ENCODE results near the gene DMRTA1.
"Not testable (repeated sequence)": the region's sequence is repeated elsewhere in the genome, so short reads cannot be mapped to it uniquely, and the experiment has no call there.

DMRTA1 gene

DNA sequence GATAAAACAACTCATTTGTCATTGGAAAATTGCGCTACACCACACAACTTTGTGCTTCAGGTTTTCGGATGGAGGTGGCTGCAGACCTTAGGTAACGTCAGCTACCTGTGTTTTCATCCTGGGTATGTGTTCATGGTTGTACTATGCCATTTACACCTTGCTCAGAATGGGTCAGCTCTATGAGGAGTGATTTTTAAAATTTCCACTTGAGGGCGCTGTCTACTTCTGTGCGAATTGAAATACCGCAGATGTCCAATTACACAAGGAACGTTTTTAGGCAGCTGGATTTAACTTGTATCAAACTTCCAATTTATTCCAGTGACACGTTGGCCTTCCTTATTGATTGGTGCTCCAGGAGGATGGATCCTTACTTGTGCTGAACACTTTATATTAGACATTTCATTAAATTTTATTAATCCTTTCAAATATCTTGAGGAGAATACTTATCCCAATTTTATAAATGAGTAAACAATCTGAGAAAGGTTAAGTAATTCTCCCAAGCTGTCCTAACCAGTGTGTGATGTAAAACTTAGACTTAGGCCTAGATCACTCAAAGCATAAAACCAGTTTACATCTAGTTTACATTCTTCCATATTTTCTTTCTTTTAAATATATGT, 23.4 kb downstream of the DMRTA1 start:
- no peaks in the 10 kb centered on the region for H3K4me1 ChIP-seq (ENCODE audit: insufficient read depth, low read length, poor library complexity, severe bottlenecking)
- no peak overlapping the region for H3K4me3 ChIP-seq (ENCODE audit: low read length, poor library complexity, severe bottlenecking)
- no peak overlapping the region for H3K4me2 ChIP-seq (ENCODE audit: low read depth, low read length, poor library complexity, severe bottlenecking)
- no peaks in the 10 kb centered on the region for H3F3A ChIP-seq (ENCODE audit: low read depth)
- no peak overlapping the region for H3K9ac ChIP-seq (ENCODE audit: low read depth, low read length, poor library complexity, severe bottlenecking)
- no peaks in the 10 kb centered on the region for H3K9me2 ChIP-seq (replicated peaks; ENCODE audit: low read depth, low read length)
- no peaks in the 10 kb centered on the region for H3K36me3 ChIP-seq (ENCODE audit: insufficient read depth, low read length)
- no peak overlapping the region for H2AFZ ChIP-seq (ENCODE audit: low read length)
- H4K20me1 ChIP-seq (ENCODE audit: insufficient read depth, low read length, poor library complexity, severe bottlenecking) = no peaks in the 10 kb centered on the region
- TF ChIP-seq, protein P1, sequence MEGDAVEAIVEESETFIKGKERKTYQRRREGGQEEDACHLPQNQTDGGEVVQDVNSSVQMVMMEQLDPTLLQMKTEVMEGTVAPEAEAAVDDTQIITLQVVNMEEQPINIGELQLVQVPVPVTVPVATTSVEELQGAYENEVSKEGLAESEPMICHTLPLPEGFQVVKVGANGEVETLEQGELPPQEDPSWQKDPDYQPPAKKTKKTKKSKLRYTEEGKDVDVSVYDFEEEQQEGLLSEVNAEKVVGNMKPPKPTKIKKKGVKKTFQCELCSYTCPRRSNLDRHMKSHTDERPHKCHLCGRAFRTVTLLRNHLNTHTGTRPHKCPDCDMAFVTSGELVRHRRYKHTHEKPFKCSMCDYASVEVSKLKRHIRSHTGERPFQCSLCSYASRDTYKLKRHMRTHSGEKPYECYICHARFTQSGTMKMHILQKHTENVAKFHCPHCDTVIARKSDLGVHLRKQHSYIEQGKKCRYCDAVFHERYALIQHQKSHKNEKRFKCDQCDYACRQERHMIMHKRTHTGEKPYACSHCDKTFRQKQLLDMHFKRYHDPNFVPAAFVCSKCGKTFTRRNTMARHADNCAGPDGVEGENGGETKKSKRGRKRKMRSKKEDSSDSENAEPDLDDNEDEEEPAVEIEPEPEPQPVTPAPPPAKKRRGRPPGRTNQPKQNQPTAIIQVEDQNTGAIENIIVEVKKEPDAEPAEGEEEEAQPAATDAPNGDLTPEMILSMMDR (conservative IDR thresholded peaks at IDR 0.05; ENCODE audit: low read length) = peak; percentile 67
- TF ChIP-seq EZH2phosphoT487 (IDR thresholded peaks at IDR 0.05; ENCODE audit: borderline replicate concordance) = no peak
- no peaks in the 10 kb centered on the region for H3K27me3 ChIP-seq (ENCODE audit: insufficient read depth, low read length, poor library complexity, severe bottlenecking)
- H3K9me3 ChIP-seq (ENCODE audit: insufficient read depth, low read depth, low read length) = no peaks in the 10 kb centered on the region
- no peaks in the 10 kb centered on the region for H3K79me2 ChIP-seq (ENCODE audit: insufficient read depth, low read length)

- no peaks in the 10 kb centered on the region for H3K36me3 ChIP-seq (ENCODE audit: insufficient read depth, low read length)
- TF ChIP-seq EZH2phosphoT487 (IDR thresholded peaks at IDR 0.05; ENCODE audit: borderline replicate concordance) = no peak
- TF ChIP-seq, protein P1 (conservative IDR thresholded peaks at IDR 0.05; ENCODE audit: low read length) = no peak
- no peak overlapping the region for H2AFZ ChIP-seq (ENCODE audit: low read length)
These were observed 34.9 kb downstream of the DMRTA1 start for GRCh38 chr9:22481566-22481965.

GRCh38 chr9:22483528-22484070, 37.0 kb downstream of the DMRTA1 start:
- Histone ChIP-seq H3K4me3 (ENCODE audit: low read length, poor library complexity, severe bottlenecking) (no peak overlapping the region), H3K27me3 (ENCODE audit: insufficient read depth, low read length, poor library complexity, severe bottlenecking) (no peaks in the 10 kb centered on the region), H3K79me2 (ENCODE audit: insufficient read depth, low read length) (no peaks in the 10 kb centered on the region), H3K4me1 (ENCODE audit: insufficient read depth, low read length, poor library complexity, severe bottlenecking) (no peaks in the 10 kb centered on the region), H2AFZ (ENCODE audit: low read length) (no peak overlapping the region), H3K9me3 (ENCODE audit: insufficient read depth, low read depth, low read length) (no peaks in the 10 kb centered on the region), H3K36me3 (ENCODE audit: insufficient read depth, low read length) (no peaks in the 10 kb centered on the region), H3K9ac (ENCODE audit: low read depth, low read length, poor library complexity, severe bottlenecking) (no peak overlapping the region), H3F3A (ENCODE audit: low read depth) (no peaks in the 10 kb centered on the region), H3K9me2 (replicated peaks; ENCODE audit: low read depth, low read length) (no peaks in the 10 kb centered on the region), H3K4me2 (ENCODE audit: low read depth, low read length, poor library complexity, severe bottlenecking) (no peak overlapping the region), H4K20me1 (ENCODE audit: insufficient read depth, low read length, poor library complexity, severe bottlenecking) (no peaks in the 10 kb centered on the region)
- TF ChIP-seq, protein P1 (conservative IDR thresholded peaks at IDR 0.05; ENCODE audit: low read length) = no peak
- no peak for TF ChIP-seq EZH2phosphoT487 (IDR thresholded peaks at IDR 0.05; ENCODE audit: borderline replicate concordance)

More at GRCh38 chr9:22481566-22481965, 34.9 kb downstream of the DMRTA1 start:
- H3K9me2 ChIP-seq (replicated peaks; ENCODE audit: low read depth, low read length) = no peaks in the 10 kb centered on the region
- no peaks in the 10 kb centered on the region for H3K9me3 ChIP-seq (ENCODE audit: insufficient read depth, low read depth, low read length)
- no peaks in the 10 kb centered on the region for H3K27me3 ChIP-seq (ENCODE audit: insufficient read depth, low read length, poor library complexity, severe bottlenecking)
- H3K9ac ChIP-seq (ENCODE audit: low read depth, low read length, poor library complexity, severe bottlenecking) = no peak overlapping the region
- no peaks in the 10 kb centered on the region for H4K20me1 ChIP-seq (ENCODE audit: insufficient read depth, low read length, poor library complexity, severe bottlenecking)
- H3K4me1 ChIP-seq (ENCODE audit: insufficient read depth, low read length, poor library complexity, severe bottlenecking) = no peaks in the 10 kb centered on the region
- H3F3A ChIP-seq (ENCODE audit: low read depth) = no peaks in the 10 kb centered on the region
- no peak overlapping the region for H3K4me2 ChIP-seq (ENCODE audit: low read depth, low read length, poor library complexity, severe bottlenecking)
- no peaks in the 10 kb centered on the region for H3K79me2 ChIP-seq (ENCODE audit: insufficient read depth, low read length)
- H3K4me3 ChIP-seq (ENCODE audit: low read length, poor library complexity, severe bottlenecking) = no peak overlapping the region

GRCh38 chr9:22496197-22496596, 49.6 kb downstream of the DMRTA1 start:
- not testable (repeated sequence) for H2AFZ ChIP-seq (ENCODE audit: low read length); H3K9me2 ChIP-seq (replicated peaks; ENCODE audit: low read depth, low read length); H3K4me1 ChIP-seq (ENCODE audit: insufficient read depth, low read length, poor library complexity, severe bottlenecking); H3K27me3 ChIP-seq (ENCODE audit: insufficient read depth, low read length, poor library complexity, severe bottlenecking); H3K9ac ChIP-seq (ENCODE audit: low read depth, low read length, poor library complexity, severe bottlenecking); H3K4me3 ChIP-seq (ENCODE audit: low read length, poor library complexity, severe bottlenecking); H4K20me1 ChIP-seq (ENCODE audit: insufficient read depth, low read length, poor library complexity, severe bottlenecking); H3K9me3 ChIP-seq (ENCODE audit: insufficient read depth, low read depth, low read length); H3K4me2 ChIP-seq (ENCODE audit: low read depth, low read length, poor library complexity, severe bottlenecking); H3K79me2 ChIP-seq (ENCODE audit: insufficient read depth, low read length); H3K36me3 ChIP-seq (ENCODE audit: insufficient read depth, low read length); H3F3A ChIP-seq (ENCODE audit: low read depth)

Measured in Loucy (cell line).